ENCODE measurements around the gene JAKMIP2.
"Not testable (repeated sequence)": the region's sequence is repeated elsewhere in the genome, so short reads cannot be mapped to it uniquely, and the experiment has no call there.

JAKMIP2 gene

DNA sequence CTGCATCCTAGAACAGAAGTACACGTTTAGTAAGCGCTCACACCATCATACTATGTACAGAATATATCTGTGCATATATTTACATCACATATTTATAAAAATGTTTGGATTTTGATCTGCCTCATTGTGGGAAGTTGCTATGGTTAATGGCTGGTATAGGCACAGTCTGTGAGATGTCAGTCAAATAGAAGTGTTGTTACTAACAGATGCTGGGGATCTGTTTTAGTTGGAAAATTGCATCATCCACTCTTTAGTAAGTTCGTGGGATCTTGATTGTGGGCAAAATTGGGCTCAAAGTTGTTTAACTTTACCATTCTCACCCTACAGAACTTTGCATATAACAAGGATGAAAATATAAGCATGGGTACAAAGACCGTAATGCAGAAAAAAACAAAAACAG lies 196.3 kb downstream of the JAKMIP2 start:
- DNase-seq: no peak

DNA sequence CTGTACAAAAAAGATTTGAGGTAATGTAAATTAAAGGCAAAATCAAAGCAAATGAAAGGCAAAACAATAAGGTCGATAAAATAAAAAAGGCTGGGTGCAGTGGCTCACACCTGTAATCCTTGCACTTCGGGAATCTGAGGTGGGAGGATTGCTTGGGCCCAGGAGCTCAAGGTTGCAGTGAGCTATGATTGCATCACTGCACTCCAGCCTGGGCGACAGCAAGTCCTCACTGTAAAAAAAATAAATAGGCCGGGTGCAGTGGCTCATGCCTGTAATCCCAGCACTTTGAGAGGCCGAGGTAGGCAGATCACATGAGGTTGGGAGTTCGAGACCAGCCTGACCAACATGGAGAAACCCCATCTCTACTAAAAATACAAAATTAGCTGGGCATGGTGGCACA lies 200.3 kb downstream of the JAKMIP2 start:
- DNase-seq: not testable (repeated sequence)

DNA sequence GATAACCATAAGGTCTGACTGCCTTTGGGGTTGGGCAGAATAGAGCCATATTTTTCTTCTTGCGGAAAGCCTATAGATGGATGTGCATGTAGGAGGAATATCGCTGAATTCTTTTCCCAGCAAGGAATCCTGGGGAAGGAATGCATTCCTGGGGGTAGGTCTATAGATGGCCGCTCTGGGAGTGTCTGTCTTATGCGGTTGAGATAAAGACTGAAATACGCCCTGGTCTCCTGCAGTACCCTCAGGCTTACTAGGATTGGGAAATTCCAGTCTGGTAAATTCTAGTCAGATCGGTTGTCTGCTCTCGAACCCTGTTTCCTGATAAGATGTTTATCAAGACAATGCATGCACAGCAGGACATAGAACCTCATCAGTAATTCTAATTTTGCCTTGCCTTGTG lies 202.1 kb downstream of the JAKMIP2 start:
- DNase-seq: not testable (repeated sequence)

DNA sequence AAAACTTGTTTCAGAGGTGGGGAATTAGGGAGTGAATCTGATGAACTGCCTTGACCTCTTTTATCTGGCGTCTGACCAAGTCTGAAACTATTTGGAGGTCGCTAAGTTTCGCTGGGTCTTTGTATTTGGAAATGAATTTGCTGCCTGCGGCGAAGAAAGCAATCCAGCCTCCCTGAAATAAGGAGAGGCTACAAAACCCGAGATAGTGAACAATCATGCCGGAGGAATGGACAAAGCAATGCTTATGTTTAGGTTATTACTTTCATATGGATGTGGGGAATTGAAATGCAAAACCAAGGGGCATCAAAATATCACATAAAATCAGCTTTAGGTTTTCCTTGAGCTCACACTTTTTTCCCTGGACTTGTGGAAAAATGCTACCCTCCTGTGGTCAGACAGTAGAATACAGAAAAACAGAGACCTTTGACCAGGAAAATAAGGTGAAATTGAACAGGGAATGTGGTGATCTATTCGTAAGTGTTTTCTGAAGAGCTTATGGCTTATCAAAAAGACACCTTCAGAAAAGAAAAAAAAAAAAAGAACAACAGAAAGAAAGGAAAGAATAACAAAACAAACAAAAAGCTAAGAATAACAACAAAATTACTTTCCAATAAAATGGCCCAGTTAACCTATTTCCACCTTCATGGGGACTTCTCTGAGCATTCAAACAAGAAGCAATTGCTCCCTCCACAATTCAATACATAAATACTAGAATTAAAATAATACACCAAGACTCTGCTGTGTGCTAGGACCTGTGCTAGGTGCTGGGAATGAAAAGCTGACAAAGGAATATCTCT lies 204.1 kb downstream of the JAKMIP2 start:
- DNase-seq: no peak

DNA sequence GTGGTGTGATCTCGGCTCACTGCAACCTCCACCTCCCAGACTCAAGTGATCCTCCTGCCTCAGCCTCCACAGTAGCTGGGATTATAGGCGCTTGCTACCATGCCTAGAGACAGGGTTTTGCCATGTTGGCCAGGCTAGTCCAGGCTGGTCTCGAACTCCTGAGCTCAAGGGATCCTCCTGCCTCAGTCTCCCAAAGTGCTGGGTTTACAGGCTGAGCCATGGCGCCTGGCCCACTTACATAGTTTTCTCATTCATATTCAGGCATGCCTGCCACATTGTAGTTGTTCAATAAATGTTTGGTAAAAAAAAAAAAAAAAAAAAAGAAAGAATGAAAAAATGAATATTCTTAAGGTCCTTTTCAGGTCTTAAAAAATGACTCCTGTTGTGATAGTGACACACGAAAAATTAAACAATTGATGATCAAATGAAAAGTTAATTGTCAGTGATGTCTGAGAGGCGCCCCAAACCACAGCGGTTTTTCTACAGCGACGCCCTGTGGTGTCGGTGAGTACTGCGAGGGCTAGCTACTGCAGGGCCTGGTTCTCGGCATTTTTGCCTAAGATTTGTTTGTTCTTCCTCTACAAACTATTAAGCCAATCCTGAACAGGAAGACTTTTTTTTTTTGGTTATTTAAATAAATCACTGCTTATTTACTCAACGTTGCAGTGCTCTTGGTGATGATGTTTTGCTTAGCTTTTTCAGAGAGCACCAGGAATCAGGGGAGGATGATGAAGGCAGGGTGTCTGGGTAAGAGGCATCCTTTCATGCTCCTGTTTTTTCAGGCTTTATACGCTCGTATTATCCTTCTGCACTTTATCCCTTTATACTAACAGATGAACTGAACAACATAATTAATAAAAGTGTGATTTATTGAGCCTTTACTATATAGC lies 205.6 kb downstream of the JAKMIP2 start:
- no peak for DNase-seq

DNA sequence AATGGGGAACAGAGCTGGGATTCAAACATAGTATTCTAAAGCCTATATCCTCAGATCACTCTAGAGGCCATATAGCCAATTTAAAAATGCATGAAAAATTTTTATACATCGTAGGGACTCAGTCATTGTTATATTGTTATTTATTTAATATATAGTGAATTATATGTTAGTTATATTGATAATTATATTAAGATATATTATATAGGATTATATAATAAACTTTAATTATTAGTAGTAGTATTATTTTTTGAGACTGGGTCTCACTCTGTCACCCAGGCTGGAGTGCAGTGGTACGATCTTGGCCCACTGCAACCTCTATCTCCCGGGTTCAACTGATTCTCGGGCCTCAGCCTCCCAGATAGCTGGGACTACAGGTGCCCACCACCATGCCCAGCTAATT lies 206.9 kb downstream of the JAKMIP2 start:
- no peak for DNase-seq

DNA sequence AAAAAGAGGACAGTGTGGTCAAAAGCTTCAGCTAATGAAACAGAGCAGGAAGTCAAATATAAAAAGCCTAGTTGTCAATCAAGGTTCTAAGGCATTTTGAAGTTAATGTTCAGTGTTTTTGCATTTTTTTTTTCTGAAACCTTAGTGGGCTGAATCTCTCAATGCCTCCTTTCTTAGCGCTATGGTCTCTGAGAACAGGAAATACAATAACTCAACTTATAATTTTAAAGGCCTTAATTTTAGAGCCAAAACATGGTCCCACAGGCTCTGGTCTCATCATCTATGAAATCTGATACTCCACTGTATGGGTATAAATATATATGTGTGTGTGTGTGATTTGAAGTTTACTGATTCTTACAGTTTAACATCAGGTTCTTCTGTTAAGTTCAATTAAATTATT lies 209.3 kb downstream of the JAKMIP2 start:
- no peak for DNase-seq

DNA sequence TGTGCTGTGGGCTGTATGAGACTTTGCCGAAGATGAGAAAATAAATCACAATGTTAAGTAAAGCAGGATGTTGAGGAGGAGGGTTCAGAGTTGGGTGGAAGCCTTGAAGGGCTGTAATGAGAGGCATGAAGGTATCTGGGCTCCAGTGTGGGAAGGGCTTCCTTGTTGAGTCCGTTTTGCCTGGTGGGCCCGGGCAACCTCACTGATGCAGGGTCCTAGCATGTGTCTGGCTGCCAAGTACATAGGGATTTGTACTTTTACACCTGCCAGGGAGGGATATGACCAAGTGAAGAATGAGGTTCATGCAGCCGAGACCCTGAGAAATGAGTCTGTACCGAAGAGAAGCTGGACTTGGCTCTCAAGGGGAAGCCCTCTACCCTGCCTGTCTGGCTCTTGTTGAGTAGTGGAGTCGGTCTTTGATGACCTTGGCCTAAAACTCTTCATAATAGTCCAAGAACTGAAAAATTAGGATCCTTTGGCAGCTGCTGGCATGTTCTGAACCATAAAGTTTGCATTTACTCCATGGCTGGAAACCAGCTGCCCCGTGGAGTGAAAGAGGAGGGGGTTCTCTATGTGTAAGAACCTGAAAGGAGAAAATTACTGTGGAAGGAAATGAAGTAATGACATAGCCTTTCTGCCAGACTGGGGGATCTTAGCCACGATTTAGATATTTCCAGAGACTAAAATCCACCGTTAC lies 213.7 kb downstream of the JAKMIP2 start:
- no peak for DNase-seq

DNA sequence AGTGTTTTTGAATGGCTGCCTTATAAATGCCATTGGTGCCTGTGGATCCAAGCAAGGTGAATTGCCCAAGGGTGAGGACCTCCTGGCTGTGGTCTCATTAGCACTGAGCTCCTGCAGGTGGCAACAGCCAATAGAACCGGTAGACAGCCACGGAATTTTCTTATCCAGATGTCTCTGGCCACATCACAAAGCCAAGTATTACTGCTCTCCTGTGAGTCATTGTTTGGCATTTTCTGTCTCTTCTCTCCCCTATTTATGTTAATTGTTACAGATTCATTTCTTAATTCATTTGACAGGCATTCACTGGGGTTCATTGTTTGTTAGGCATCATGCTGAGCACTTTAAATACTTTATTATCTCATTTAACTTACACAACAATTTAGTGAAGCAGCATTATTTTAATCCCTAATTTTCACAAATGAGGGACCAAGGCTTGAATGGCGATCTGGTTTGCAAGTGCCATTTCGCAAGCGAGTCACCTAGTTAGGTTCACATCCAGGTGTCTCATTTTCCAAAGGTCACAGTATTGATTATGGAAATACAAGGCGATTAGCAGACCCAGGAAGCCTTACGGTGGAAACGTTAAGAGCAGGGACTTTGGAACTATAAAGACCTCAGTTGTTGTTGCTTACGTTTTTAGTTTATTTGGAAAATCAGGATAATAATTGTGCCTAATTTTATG lies 214.5 kb downstream of the JAKMIP2 start:
- DNase-seq: no peak

DNA sequence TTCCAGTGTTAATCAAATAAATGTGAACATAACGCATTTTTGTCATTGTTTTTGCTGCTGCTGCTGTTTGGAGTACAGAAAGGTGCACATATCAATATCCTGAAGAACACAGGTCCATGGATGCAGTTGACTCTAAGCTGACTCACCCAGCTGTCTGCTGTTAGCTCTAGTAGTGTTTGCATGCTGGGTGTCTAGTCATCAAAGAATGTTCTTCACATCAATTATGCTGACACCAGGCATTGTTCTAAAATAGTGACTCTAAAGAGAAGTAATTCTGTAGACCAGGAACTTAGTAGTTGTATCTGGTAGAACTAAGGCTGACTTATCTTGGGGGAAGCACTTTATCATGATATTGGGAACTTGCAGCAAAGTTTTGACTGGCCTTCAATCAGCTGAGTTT lies 217.0 kb downstream of the JAKMIP2 start:
- no peak for DNase-seq

DNA sequence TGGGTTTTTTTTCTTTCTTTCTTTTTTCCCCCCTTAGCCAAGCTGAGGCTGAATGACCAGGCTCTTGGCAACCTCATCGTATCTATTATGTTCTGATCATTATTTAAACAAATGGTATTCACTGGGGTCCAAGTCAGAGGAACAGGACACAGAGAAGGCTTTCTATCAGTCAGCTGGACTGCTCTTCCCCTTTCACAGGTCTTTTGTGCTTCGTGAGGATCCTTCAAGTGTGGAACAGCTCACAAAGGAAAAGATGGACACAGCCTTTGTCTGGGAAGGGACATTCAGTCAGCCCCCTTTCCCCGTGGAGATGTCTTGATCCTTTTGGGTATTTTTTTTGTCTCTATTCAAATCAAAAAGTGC lies 218.4 kb downstream of the JAKMIP2 start:
- DNase-seq: no peak

DNA sequence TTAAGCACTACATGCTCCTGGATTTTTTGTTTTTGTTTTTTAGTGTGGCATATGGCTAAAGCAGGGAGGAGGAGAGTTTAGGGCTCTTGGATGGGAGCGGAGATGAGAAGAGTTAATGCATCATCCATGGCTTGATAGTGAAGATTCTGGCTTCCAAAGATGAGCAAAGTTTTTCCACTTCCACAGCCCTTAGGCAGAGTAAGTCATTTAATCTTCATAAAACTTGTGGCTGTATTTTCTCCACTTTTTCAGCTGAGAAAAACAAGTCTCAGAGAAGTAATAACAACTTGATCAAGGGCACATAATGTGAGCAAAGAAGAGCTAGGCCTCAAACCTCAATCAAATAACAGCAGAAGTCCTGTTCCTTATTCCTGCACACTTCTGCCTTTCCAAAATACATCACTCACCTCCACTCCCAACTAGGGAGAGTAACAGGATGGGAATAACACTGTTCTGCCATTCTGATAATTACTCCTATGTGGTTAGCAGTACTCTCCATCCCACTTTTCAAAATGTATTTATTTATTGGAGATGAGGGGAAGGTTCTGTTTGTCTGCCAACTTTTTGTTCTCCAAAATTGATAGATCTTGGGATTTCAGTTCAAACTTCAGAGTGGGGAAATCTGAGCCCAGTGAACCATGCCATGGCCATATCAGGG lies 218.9 kb downstream of the JAKMIP2 start:
- DNase-seq: no peak

DNA sequence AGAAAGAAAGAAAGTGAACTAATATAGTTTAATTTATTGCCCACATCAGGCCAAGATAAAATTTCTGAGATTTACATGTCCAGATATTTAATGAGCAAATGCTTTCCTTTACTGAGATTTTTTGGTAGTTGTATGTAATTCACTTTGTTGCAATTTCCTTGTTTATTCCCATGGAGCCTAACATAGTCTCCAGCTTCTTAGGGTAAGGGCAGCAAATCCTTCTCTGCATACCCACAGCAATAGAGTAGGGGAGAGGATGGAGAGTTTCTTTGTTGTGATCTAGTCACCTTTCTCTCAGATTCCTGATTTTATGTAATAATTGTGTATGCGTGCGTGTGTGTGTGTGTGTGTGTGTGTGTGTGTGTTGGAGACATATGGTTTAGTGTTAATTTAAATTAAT lies 221.1 kb downstream of the JAKMIP2 start:
- no peak for DNase-seq

DNA sequence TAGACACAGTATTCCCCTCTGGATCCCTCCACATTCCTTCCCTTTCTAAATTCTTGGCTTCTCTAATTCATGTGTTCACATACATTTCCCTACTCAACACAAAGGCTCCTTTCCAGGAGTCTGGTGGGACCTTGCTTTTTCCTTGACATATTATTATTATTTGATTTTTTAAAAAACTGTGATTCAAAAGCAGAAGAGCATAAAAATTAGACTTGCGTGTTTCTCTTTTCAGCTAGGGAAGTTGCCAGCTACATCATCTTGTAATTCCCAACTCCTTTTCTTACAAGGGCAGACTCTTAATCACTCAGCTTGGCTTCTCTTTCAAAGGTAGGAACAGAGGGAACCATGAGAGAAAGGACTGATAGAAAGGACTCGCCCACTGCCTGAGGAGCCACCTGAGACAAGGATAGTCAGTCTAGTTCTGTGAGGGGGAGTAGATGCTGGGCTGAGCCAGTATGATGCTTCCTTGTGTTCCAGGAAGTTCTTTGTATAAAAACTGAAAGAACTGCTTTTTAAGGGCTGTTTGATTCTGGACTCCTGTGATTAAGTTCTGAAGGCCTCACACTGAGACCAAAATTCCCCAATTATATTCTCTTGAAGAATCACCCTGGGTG lies 221.7 kb downstream of the JAKMIP2 start:
- DNase-seq: no peak

DNA sequence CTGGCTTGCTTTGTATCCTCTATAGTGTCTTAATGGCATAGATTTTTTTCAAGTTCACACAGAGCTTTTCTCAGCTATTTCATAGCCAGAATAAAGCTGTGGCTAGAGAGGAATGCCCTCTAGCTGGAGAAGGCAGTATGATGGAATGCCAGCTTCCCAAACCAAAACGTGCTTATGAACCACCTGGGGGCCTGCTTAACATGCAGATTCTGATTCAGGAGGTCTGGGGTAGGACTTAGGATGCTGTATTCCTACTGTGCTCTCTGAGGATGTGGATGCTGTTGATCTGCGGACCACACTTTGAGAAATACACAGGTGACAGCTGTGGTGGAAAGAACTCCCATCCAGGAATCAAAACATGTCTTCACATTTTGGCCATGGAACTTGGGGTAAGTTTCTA lies 222.8 kb downstream of the JAKMIP2 start:
- DNase-seq: no peak

DNA sequence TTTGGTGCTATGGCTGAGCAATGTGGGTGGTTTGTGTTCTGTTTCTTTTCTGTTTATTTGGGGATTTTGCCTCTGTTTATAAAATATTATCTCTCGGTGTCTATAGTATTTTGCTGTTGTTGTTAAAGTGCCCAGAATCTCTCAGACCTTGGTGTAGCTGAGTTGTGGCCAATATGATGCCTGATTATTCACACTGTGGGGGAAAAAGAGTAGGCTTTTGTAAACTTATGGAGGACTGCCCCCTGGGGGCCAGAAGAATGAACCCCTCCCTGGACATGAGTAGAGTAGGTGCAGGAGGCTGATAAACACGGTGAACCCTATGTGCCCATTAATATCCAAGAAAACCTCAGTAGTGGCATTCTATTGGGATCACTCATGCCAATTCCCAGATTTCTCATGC lies 223.7 kb downstream of the JAKMIP2 start:
- peak; percentile 11 for DNase-seq

DNA sequence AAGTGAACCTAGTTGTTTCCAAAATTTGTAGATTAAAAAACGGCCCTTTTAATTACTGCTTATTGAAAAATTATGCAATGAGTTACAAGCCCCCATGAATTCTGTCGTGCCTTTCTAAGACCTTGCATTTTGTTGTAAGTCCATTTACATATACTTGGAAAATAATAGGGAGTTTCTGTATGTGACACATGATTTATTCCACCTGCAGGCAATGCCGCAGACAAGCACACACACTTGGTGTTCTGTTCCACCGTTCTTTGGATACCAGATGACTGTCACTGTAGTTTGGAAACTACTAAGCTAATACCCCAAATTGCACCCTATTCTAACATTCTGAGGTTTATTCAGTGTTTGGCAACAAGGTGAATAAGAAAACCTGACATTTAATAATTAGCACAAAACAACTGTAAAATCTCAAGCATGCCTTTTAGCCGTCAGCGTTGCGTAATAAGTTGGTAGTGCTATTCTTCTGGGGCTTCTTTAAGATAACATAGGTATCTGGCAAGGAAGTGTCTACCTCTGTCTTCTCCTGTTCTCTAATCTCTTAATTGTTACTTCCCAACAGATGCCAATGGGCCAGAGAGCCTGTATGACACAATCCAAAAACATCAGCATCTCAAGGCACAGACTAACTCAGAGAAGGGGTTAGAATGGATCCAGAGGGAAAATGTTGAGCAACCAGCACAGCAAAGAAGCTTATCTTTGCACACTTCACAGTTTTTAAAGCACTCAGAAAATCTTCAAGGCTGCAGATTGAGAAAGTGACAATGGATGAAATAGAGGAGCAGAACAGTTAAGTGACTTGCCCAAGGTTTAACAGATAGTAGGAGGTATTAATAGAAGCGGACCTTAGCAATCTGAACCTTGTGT lies 224.4 kb downstream of the JAKMIP2 start:
- DNase-seq: no peak

DNA sequence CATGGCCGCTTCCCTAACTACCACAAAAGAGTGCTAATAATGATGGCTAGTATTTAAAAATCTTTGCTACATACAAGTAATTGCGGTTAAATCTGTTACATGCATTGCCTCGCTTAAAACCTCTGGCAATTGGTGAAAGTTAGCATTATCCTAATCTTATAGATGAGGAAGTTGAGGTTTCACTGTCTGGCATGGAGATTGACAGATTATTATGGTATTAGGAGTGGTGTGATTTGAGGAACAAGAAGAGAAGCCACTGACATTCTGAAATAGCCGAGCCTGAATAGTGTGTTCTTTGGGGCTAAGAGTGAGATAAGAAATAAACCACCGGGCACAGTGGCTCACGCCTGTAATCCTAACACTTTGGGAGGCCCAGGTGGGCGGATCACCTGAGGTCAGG lies 227.4 kb downstream of the JAKMIP2 start:
- no peak for DNase-seq

DNA sequence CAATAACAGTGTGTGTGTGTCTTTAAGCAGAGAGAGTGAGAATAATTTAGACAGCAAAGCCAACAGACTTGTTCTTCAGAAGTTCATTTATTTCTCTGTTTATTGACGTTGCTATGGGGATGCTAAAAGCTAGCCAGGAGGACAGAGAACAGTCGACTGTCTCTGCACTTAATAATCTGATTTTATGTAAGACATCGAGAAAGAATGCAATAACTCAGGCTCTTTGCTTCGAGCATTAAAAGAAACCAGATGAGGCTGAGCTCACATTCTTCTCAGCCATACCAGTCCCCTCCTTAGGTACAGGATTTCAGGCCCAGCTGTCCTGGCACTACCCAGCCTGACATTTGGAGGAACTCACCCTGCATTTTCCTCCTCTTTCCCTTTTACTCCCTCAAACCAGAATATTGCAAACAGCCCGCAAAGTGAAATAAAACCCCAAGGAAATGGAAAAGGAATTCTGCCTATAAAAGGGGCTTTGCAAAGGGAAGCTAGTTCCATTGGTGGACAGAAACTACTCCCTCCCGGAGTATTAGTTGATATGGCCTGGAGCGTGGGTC lies 228.2 kb downstream of the JAKMIP2 start:
- no peak for DNase-seq

DNA sequence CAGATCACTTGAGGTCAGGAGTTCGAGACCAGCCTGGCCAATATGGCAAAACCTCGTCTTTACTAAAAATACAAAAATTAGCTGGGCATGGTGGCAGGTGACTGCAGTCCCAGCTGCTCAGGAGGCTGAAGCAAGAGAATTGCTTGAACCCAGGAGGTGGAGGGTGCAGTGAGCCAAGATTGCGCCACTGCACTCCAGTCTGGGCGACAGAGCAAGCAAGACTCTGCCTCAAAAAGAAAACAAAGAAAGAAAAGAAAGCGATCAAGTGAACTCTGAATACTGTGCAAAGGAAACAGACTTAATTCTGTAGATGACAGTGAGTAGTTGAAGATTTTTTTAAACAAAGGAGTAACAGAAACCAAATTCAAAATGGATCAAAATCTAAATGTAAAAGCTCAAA lies 228.7 kb downstream of the JAKMIP2 start:
- not testable (repeated sequence) for DNase-seq

DNA sequence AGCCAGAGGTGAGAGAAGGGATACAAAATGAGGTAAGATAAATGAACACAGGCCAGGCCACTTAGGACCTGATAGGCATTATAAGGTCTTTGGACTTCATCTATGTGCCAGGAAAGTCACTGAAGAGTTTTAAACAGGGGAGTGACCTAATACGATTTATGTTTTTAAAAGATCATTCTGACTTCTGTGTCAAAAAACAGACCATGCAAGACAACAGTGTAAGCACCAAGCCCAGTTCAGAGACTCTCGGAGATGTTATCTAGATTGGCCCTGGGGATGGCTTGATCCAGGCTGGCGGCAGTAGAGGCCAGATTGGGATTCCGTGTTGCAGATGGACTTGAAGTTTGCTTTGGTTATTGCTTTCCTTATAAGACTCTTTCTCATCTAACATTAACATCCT lies 229.6 kb downstream of the JAKMIP2 start:
- no peak for DNase-seq
